PFSK-1 (cell line): ENCODE results near the gene TAF4B.

Experiments
- FOXP2 ChIP-seq: optimal IDR thresholded peaks from 2 replicates; pipeline ENCODE3; 2011; ENCODE audit warnings: borderline replicate concordance, control low read depth, inconsistent platforms; ENCODE audit not compliant: insufficient read depth; ENCODE audit errors: extremely low read length, extremely low read depth
- POLR2AphosphoS5 ChIP-seq: IDR thresholded peaks from 2 replicates; pipeline ENCODE4 v1.6.1; 2012; ENCODE audit warnings: low read depth, mild to moderate bottlenecking, control low read depth, low read length, moderate library complexity
- REST ChIP-seq, 2 experiments: IDR thresholded peaks; 2 replicates each; pipeline versions ENCODE4 v1.6.1 to v1.8.0; 2011 to 2012; ENCODE audit warnings: low read depth in 2 of 2, low read length in 2 of 2, control low read depth in 1 of 2, inconsistent platforms in 1 of 2, mild to moderate bottlenecking in 1 of 2, moderate library complexity in 1 of 2; ENCODE audit not compliant: insufficient read depth in 1 of 2
- SIN3A ChIP-seq: IDR thresholded peaks from 2 replicates; pipeline ENCODE4 v1.6.1; 2012; ENCODE audit warnings: mild to moderate bottlenecking, low read length, moderate library complexity, borderline replicate concordance; ENCODE audit not compliant: insufficient read depth
- TAF1 ChIP-seq: IDR thresholded peaks from 2 replicates; pipeline ENCODE4 v1.6.1; 2012; ENCODE audit warnings: low read length, control low read depth, borderline replicate concordance; ENCODE audit not compliant: insufficient read depth

TAF4B gene

GRCh38 chr18:26225022-26225693 is 1.1 kb upstream of the TAF4B start:
- TF ChIP-seq FOXP2, result no peak
- TF ChIP-seq POLR2AphosphoS5, result no peak
- TF ChIP-seq SIN3A, result no peak
- no peak for TF ChIP-seq REST (IDR thresholded peaks at IDR 0.05; ENCODE audit: insufficient read depth in 1 of 2, low read depth in 2 of 2, low read length in 2 of 2)
- TF ChIP-seq TAF1, result no peak

DNA sequence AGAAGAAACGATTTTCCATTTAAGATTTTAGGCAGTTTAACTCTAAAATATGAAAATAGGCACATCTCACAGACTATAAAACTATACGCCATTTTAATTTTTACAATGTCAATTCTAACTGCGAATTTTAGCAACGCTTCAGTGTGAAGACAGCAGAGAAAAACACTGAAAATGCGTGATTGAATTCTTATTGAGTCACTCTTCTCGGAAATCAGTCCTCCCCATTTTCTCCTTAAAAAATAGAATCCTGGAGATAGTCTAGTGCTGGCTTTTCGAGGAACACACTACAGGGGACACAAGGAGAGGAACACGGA is 373 bp upstream of the TAF4B start:
- no peak for TF ChIP-seq REST (IDR thresholded peaks at IDR 0.05; ENCODE audit: insufficient read depth in 1 of 2, low read depth in 2 of 2, low read length in 2 of 2)
- no peak for TF ChIP-seq TAF1
- TF ChIP-seq FOXP2, result no peak

GRCh38 chr18:26227051-26227670 is 916 bp downstream of the TAF4B start:
- TF ChIP-seq POLR2AphosphoS5 (no peak), REST (IDR thresholded peaks at IDR 0.05; ENCODE audit: insufficient read depth in 1 of 2, low read depth in 2 of 2, low read length in 2 of 2) (no peak), TAF1 (no peak), SIN3A (peak; percentile 39; the same call in 1 of the 2 replicates), FOXP2 (no peak)

DNA sequence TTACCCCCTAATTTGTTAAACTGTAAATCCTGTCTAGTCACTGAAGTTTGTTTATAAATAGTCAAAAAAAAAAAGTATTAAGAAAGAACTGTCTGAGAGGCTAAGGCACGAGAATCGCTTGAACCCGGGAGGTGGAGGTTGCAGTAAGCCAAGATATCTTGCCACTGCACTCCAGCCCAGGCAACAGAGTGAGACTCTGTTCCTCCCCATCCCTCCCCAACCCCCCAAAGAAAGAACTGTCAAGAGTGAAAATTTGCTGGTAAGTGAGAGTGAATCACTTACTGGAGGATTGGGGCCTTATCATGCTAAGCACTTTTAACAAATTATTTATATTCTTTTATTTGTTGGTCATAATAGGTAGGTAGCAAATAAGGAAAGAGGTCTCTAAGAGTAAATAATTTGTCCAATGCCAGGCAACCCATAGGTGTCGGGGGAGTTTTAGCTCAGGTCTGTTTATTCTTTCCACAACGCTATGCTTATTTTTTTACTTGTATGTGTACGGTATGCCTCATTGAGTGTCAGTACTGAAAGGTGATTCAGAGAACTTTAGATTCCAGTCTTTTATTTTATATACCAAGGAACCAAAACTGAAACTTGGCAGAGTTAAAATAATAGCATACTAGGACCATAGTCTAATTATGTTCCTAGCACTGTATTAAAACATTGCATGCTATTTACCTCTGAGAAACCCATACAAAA is 2.5 kb downstream of the TAF4B start:
- TF ChIP-seq SIN3A (no peak), FOXP2 (no peak), TAF1 (no peak), POLR2AphosphoS5 (no peak), REST (IDR thresholded peaks at IDR 0.05; ENCODE audit: insufficient read depth in 1 of 2, low read depth in 2 of 2, low read length in 2 of 2) (no peak)
